NCI-H510A (cell line): ENCODE measurements around the gene PLPP3.
A peak's percentile ranks its signal among the peaks of the same experiment; 100 is the strongest.

ENCODE experiments used
- DNase-seq: peaks from one replicate; lab custom pipeline; 2025; lab: John Stamatoyannopoulos, UW

PLPP3 gene

DNA sequence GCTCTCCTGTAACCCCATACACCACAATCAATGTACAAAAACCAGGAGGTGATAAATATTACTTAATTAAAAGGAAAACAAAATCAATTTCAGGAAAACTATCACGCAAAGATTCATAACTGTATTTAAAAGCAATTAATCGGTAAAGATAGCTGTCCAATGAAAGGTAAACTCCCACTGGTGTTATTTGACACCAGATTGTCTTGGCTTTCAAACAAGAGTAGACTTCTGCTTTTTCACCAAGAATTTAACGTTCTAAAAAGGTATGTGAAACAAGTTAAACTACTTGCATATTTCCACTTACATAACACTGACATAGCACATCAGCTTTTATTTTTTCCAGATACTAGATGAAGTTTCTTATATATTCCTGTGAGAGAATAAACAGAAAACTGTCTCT, 3.5 kb downstream of the PLPP3 start:
- DNase-seq, result no peak

DNA sequence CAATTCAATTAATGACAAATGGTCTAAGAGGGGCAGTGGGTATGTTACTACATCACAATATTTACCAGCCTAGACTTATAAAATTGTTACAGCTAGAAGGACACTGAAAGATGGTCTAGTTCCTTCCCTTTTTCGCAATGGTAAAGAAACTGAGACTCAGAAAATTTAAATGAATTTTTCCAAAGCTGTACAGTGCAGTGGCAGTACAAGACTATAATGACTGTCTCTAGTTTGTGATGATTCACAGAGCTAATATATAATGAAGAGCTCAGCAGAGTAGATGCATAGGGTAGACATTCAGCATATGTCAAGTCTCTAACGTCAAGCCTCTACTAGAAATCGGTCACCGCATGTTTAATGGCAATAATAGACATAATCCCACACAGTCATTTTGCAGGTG, 4.6 kb downstream of the PLPP3 start:
- DNase-seq, result no peak

DNA sequence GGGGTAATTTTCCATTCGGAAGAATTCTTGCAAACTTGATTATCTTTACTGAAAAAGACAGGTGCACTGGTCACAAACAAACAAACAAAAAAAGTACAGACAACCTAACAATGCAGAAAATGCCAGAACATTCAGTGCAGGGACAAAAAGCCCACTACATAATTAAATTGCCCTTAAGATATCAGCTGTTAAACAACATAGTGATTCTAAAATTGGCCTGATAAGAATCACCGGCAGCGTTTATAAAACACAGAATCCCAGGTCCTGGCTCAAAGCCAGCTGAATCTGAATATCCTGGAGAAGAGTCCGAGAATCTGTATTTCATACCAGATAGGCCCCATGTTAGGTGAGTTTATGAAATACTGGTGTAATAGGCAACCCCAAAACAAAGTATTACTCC, 6.1 kb downstream of the PLPP3 start:
- DNase-seq, result no peak

DNA sequence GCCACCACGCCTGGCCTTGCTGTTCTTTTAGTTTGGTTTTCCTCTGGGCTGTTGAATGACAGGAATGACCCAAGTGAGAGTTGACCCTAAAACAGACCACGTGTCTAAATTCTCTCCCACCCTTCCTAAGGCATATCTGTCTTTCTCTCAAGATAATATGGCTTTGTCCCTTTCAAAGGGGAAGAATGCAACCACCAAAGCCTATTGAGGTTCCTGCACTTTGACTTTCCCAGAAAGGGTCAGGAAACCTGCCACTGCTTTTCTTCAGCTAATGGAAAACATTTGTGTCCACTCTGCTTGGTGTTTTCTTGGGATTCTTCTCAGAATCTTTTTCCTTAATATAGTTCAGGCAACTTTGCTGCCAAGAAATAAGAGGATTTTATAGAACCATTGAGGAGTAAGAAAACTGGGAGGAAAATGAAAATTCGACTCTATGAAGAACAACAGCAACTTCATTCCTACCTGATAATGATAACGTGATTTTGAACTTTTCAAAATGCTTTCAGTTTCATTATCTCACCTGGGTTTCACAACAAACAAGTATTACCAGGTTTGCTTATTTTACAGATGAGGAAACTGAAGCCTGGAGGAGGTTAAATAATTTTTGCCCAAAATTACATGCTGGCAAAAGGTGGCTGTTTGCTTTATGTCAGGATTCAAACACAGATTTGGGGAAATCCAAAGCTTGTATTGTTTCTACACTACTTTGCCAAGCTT, 6.9 kb downstream of the PLPP3 start:
- no peak for DNase-seq

DNA sequence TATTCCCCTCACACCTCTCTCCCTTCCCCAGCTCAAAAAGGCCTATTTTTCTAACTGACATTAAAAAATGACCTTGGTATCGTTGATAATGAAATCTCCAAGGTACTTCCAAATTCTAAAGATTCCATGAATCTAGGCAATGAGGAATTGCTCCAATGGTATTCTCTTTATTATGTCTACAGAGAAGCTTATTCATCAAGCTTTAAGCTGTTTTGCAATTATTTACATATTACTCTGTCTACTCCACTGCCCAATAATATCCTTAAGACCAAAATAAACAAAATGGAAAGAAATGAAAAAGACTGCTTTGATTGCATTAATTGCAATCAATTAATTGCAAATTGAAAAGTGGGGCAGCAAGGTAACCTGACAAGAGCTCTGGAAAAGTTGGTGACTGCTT, 7.9 kb downstream of the PLPP3 start:
- no peak for DNase-seq

DNA sequence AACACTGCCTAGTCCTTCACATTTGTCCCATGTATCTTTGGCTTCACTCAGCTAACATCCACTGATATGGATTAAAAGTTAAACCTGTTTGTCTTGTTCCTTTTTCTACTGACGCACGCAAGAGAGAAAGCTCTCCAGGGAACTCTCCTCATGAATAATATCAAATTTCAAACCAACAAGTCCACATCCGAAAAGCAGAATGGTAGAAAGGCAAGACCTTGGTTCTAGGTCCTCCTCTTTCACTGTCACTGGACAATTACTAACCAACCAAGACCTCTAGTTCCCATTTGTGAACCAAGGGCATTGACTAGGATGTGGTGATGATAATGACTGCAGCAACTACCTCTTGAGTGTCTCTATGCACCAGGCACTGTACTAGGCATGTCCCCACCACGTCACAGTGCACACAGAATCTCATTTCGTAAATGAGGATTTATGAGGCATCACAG, 8.4 kb downstream of the PLPP3 start:
- peak; percentile 61 for DNase-seq

DNA sequence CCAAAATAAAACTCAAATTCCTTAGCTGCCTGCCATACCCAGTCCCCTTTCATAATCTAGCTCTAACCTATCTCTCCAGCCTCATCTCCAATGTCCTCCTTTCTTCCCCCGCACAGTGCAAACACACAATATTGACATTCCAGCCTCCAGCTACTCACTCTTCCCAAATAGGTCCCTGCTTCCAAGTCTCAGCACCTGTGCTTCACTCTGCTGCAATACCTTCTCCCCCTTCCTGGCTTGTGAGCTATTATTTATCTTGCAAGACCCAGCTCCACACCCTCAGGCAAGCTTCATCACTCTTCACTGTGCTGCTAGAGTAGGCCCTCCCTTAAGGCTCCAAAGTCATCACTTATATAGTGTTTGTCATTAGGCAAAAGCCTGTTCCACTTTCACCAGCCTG, 9.7 kb downstream of the PLPP3 start:
- peak; percentile 40 for DNase-seq

DNA sequence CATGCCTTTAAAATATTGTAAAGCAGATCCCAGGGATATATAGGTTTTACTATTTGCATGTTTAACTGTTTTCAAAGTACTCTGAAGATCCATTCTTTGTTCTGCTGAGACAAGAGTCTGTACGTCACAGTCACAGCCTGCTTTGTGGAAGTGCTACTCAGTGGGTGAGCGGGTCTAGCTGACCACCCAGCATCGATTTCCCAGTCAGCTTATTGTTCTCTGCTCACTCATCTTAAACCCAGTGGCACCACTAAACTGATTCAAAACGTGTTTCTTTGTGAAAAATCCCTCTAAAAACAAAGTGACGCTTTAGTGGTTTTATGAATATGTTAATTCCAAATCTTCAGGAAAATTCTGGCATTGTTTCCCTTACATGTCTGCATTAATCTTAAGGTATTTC, 12.4 kb downstream of the PLPP3 start:
- DNase-seq, result no peak

DNA sequence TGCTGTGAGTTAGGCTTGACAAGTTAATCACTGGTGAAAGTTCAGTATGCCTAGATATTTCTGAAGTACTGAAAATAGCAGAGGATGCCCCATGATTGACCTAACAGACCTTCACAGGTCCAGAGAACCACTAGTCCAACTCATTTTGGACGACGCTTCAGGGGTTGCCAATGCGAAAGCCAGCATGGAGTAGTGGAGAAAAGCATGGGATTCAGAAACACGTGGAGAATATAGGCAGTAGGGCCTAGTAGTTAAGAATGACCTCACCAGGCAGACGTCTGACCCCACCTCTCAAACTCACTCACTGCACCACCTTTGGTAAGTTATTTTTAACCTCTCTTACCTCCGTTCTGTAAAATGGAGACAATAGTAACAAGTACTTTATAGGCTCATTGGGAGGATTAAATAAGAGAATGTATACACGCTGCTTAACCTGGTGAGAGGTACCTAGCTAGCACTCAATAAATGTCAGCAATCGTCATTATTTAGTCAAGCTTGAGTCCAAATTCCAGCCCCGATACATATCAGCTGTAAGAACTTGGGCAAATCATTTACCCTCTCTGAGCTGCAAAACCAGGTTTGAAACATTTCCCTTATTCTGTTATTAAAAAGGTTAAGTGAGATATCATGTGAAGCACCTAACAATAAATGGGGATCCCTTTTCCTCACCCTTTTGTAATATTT, 13.2 kb downstream of the PLPP3 start:
- DNase-seq, result no peak

DNA sequence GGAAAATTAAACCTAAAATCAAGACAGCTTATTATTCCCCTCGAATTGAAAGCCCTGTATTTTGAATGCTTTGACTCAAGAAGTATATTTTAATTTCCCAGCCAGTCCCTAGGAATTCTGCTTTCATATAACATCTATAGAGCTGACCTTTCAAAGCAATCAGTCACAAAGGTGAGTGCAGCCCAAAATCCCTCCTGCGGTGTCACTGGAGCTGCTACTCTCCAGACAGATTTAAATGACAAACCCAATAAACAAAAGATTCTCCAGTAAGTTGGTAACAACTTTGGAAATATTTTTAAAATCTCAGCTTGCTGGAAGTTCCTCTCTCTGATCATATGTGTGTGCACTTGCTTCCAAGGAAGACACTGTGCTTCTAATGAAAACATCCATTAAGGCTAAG, 14.7 kb downstream of the PLPP3 start:
- DNase-seq, result no peak

DNA sequence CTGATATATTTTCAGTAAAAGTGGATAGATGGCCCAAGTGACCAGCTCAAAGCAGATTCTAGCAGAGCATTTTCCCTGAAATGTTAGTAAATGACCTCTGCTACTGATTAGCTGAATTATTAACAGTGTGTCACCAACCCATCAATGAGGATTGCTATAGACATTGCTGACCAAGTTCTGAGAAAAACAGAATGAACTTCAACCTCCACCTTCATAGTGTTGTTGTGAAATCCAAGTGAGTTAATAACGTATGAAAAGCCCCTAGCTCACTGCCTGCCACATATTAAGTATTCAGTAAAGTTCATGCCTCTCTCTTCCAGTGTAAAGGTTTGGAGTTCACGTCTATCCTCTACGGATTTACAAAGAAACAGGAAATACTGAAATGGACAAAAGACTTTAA, 15.8 kb downstream of the PLPP3 start:
- DNase-seq, result no peak

DNA sequence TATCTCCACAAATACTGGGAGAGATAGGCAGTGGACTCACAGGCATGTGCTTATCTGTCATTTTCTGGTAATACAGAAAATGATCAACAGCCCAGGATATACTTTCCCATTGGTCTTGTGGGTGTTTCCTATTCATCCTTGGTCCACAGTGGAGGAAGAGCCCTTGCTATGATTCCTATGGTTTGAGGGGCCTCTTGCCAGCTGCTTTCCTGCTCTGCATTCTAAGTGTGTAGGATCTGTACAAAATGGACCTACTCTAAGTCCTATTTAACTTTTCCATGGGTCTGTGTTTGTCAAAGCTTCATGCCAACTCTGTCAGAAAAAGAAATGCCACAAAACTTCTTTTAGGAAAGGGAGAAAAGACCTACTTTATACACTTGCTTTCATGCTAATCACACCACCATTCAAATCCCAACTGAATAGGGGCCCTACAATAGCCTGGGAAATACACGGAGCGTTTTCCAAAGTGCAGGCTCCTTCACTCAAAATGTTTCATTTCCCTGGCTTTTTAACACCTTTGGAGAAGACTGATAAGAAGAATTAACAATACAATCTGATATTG, 16.4 kb downstream of the PLPP3 start:
- no peak for DNase-seq

DNA sequence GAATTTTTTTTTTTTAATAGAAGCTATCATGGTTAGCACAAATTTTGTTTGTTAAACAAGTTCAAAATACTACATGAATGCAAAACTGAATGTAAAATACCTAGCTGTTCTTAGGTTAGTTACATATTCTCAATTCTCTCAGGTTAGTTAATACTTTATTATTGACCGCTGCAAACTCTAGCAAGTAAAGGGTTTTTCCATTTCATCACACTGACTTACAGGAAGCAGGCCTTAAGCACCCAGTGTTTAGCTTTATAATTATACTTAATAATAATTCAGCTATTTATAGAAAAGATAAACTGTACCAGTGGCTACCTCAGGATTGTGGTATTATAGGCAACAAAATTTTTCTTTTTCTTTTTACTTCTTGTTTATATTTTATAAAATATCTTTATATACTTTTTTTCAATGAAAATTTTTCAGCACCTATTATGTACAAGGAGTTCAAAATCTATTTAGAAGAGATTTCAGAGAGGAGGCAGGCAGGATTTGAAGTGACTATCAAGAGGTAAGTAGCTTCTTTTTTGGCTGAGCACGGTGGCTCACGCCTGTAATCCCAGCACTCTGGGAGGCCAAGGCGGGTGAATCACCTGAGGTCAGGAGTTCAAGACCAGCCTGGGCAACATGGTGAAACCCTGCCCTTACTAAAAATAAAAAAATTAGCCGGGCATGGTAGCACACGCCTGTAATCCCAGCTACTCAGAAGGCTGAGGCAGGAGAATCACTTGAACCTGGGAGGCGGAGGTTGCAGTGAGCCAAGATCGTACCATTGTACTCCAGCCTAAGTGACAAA, 17.9 kb downstream of the PLPP3 start:
- DNase-seq, result no peak

DNA sequence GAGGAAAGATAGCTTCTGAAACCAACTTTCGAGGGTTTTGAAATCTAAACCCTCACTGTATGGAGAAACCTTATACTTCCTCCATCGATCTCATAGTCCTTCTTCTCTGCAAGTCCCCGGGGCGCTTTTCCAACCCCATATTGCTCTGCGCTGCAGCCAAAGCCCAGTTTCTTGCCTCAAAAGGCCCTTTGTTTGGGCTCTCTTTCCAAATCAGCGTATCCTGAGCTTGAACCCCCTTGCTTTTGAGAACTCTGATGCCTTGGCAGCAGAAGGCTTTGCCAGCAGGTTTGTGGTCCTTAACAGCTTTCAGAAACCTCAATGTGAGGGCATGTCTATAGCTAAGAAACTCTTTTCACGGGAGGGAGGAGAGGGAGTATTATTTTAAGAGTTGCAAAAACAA, 21.6 kb downstream of the PLPP3 start:
- DNase-seq, result no peak

DNA sequence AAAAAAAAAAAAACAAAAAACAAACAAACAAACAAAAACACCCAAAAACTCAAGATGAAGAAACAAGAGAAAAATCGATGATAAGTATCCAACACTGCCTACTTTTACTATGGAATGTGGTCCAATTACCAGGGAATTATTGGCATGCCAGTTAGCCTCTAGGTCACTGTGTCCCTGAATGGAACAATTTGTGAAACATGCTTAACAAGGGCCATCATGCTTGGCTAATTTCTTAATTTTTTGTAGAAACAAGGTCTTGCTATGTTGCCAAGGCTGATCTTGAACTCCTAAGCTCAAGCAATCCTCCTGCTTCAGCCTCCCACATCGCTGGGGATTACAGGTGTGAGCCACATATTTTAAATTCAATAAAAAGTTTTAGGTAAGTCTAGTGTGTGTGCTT, 23.9 kb downstream of the PLPP3 start:
- no peak for DNase-seq

DNA sequence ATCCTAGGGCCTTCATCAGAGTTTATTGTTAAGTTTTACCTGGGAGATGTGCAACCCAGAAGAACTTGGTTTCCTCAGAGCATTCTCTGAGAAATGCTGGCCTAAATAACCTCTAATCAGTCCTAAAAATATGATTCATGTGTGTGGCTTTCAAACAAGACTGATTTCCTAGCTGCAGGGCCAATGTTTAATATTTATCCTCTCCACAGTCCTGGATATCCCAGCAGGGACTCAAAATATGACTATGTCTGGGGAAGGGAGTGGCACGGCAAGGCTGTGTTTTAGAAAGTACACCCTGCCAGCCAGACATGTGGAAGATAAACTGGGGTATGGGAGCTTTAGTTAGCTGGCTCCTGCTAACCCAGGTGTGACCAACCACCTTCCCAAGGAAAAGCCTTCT, 26.3 kb downstream of the PLPP3 start:
- DNase-seq, result no peak

DNA sequence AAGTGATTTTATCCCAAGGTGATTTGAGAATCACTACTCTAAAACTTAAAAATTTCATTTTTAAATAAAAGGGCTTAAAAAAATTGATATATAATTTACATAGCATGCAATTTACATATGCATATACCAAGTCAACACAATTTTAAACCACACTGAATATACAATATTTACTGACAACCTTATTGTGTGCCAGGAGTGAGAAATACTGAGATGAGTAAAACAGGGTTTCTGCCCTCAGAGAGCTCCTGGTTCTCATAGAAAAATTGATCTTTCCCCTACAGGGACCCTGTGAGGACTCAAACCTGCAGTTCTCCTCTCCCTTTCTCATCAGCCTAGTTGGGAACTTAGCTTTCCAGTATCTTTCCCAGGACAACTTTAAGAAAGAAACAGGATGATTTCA, 27.0 kb downstream of the PLPP3 start:
- DNase-seq, result no peak

DNA sequence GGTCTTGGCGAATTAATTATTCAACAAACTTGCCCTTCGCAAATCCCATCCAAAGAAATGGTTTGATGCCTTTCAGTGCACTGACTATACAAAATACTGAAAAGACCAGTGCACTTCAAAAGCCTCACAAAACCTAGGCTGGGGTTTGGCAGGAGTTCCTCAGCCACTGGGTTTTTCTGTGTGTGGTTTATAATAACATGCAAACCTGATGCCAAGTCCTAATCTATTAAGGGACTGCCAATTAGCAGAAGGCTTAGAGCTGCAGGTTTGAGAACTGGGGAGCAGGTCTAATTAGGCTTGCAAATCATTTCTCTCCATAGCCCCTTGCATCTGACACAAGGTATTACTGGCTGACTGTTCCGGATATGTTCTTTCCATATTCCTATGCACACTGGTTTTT, 27.7 kb downstream of the PLPP3 start:
- no peak for DNase-seq

DNA sequence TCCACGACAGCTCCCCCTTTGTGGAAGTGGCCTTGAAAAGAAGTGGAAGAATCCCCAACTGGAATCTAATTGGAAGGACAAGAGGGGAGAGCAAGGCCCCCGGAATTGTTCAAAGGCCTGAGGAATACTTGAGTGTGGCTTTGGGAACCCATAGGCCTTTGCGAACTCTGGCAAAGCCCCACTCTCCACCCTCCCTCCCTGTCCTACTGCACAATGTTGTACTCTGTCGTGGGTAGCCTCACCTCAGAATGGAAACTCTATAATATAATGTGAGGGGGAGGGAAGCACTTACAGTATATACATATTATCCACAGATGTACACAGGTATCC, 28.5 kb downstream of the PLPP3 start:
- no peak for DNase-seq

DNA sequence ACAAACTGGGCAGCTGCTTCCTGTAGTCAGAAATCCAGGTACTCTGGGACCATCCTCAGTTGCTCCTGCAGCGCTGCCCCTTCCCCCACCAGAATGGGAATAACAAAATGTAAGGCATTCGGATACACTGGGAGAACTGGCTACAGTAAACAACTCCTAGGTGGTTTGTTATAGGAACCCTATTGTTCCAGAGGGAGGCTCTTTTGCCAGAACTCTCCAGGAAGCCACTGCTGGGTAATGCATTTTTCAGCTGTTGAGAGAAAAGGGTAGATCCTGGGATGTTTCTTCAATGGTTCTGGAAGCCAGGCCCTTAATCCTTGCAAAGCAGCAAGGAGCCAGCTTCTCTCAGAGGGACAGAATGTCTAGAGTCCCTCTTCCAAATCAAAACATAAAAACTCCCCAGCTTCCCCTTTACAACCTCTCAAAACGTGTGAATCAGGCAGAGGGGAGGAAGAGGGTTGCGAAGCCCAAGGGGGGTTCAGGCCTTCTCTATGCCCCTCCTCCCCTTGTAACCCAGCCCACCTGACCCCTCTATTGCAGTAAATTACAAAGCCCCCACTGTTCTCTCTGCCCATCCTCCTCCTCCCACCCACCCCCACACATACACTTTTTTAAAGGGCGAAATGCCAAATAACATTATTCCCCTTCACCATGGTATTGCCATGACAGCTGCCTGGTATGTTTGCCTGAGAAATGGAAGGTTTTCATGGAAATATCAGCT, 29.1 kb downstream of the PLPP3 start:
- DNase-seq, result no peak

DNA sequence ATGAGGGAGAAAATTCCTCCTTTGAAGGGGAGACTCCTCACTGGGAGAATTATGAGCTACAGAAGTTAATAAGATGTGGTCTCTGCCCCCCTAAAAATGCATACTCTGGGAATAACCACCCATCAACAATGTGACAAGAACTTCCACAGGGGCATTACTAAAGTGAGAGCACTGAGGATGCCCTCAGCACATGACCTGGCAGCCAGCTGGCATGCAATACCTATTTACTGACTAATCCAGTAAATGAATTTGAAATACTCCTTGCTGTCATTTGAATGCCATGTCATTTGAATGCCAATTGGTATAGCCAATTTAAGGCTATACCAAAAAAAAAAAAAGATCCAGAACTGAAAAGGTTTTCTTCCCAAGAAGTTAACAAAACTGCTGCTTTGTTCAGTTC, 30.8 kb downstream of the PLPP3 start:
- no peak for DNase-seq

DNA sequence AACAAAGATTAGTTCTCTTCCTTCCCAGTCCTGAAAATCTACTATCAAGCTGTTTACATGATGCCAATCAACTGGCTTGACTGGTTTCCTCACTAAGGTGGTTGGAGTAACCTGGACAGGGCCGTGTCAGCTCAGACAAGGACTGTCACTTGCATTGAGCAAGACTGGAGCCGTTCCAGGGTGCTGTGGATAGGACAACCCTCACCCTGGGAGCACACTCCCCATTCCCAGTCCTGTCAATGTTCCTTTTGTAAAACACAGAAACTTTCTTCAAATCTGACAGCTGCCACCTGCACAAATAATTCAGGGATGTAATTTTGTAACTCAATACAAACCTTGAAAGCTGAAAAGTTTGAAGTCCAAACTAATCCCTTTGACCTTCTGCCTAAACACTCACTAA, 31.4 kb downstream of the PLPP3 start:
- no peak for DNase-seq
